GM23338 (cell line): ENCODE measurements around the gene MTLN.
"Not testable (repeated sequence)": the region's sequence is repeated elsewhere in the genome, so short reads cannot be mapped to it uniquely, and the experiment has no call there.

ENCODE experiments used
- CREB1 ChIP-seq: fragments of 250-450 bp; sonication (Bioruptor Pico); IDR thresholded peaks from 2 replicates; pipeline ENCODE4 v1.5.0; 2020; ENCODE audit warnings: low read depth, mild to moderate bottlenecking, moderate library complexity
- CTCF ChIP-seq, 2 experiments: fragments of 200-600 bp in 1 of 2; sonication (generic) in 1 of 2; conservative IDR thresholded peaks; 2 replicates each; pipeline versions ENCODE4 v1.5.1 to v1.6.1; 2016 to 2017; ENCODE audit warnings: antibody characterized with exemption in 2 of 2, low read depth in 2 of 2, mild to moderate bottlenecking in 2 of 2, moderate library complexity in 1 of 2
- EZH2 ChIP-seq: fragments of 200-600 bp; sonication (generic); IDR thresholded peaks from one replicate; pipeline ENCODE4 v1.8.0; 2017; ENCODE audit warnings: antibody characterized with exemption, mild to moderate bottlenecking, low read depth; ENCODE audit not compliant: unreplicated experiment
- EZH2phosphoT487 ChIP-seq: fragments of 200-600 bp; sonication (generic); IDR thresholded peaks from one replicate; pipeline ENCODE4 v1.8.1; 2018; ENCODE audit warnings: antibody characterized with exemption; ENCODE audit not compliant: unreplicated experiment
- JUNB ChIP-seq: IDR thresholded peaks from one replicate; pipeline ENCODE4 v1.6.1; 2016; ENCODE audit warnings: antibody characterized with exemption; ENCODE audit not compliant: unreplicated experiment
- NANOG ChIP-seq: IDR thresholded peaks from 2 replicates; pipeline ENCODE4 v1.6.1; 2016; ENCODE audit warnings: antibody characterized with exemption, borderline replicate concordance
- POLR2AphosphoS5 ChIP-seq: IDR thresholded peaks from 2 replicates; pipeline ENCODE4 v1.6.1; 2016; ENCODE audit warnings: antibody characterized with exemption, low read depth
- ZNF114 ChIP-seq: fragments of 250-450 bp; sonication (Bioruptor Pico); IDR thresholded peaks from 2 replicates; pipeline ENCODE4 v1.5.0; 2020; ENCODE audit warnings: mild to moderate bottlenecking, moderate library complexity
- ZNF462 ChIP-seq: fragments of 250-450 bp; sonication (Bioruptor Pico); IDR thresholded peaks from 2 replicates; pipeline ENCODE4 v1.5.0; 2020; ENCODE audit warnings: mild to moderate bottlenecking, moderate library complexity
- TF ChIP-seq, protein P1 (sequence below): IDR thresholded peaks from one replicate; pipeline ENCODE4 v1.6.1; 2018; ENCODE audit warnings: antibody characterized with exemption; ENCODE audit not compliant: unreplicated experiment
- TF ChIP-seq, protein P2 (sequence below): IDR thresholded peaks from 2 replicates; pipeline ENCODE4 v1.6.1; 2016; ENCODE audit warnings: antibody characterized with exemption

GRCh38 chr2:110222626-110223025 is 10.3 kb upstream of the MTLN start:
- TF ChIP-seq CTCF (conservative IDR thresholded peaks at IDR 0.05; ENCODE audit: low read depth in 2 of 2); EZH2; POLR2AphosphoS5; CREB1 (CRISPR knock-in tag); EZH2phosphoT487; JUNB; NANOG; ZNF462 (CRISPR knock-in tag); ZNF114 (CRISPR knock-in tag): not testable (repeated sequence)
- TF ChIP-seq, protein P1, sequence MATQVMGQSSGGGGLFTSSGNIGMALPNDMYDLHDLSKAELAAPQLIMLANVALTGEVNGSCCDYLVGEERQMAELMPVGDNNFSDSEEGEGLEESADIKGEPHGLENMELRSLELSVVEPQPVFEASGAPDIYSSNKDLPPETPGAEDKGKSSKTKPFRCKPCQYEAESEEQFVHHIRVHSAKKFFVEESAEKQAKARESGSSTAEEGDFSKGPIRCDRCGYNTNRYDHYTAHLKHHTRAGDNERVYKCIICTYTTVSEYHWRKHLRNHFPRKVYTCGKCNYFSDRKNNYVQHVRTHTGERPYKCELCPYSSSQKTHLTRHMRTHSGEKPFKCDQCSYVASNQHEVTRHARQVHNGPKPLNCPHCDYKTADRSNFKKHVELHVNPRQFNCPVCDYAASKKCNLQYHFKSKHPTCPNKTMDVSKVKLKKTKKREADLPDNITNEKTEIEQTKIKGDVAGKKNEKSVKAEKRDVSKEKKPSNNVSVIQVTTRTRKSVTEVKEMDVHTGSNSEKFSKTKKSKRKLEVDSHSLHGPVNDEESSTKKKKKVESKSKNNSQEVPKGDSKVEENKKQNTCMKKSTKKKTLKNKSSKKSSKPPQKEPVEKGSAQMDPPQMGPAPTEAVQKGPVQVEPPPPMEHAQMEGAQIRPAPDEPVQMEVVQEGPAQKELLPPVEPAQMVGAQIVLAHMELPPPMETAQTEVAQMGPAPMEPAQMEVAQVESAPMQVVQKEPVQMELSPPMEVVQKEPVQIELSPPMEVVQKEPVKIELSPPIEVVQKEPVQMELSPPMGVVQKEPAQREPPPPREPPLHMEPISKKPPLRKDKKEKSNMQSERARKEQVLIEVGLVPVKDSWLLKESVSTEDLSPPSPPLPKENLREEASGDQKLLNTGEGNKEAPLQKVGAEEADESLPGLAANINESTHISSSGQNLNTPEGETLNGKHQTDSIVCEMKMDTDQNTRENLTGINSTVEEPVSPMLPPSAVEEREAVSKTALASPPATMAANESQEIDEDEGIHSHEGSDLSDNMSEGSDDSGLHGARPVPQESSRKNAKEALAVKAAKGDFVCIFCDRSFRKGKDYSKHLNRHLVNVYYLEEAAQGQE = not testable (repeated sequence)
- TF ChIP-seq, protein P2, sequence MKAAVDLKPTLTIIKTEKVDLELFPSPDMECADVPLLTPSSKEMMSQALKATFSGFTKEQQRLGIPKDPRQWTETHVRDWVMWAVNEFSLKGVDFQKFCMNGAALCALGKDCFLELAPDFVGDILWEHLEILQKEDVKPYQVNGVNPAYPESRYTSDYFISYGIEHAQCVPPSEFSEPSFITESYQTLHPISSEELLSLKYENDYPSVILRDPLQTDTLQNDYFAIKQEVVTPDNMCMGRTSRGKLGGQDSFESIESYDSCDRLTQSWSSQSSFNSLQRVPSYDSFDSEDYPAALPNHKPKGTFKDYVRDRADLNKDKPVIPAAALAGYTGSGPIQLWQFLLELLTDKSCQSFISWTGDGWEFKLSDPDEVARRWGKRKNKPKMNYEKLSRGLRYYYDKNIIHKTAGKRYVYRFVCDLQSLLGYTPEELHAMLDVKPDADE = not testable (repeated sequence)
